ENCODE results near the gene NRG2.

DNA sequence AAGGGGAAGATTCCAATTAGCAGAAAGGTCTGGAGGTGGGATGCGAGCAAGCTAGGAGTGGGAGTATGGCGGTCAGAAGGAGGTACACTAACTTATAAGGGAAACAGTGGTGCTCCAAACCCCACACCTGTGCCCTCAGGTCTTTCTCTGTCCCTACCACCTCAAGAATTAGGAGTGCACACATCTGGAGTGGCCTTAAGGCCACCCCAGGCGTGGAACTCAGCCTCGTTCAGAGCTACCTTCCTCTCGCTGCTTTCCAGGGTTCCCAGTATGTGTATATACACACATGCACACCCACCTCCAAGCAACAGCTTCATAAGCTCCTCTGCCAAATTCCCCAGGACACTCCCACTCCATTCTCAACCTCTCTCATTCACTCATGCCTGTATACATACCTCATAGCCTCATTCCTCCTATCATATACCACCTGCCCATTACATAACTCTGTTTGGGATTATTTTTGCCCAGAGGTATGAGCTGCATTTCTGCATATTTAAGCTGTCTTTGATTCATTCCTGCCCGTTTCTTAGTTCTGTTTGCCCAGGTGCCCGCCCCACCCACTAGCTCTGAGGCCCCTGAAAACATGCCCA is 128.8 kb downstream of the NRG2 start:
- TF ChIP-seq, protein P1, sequence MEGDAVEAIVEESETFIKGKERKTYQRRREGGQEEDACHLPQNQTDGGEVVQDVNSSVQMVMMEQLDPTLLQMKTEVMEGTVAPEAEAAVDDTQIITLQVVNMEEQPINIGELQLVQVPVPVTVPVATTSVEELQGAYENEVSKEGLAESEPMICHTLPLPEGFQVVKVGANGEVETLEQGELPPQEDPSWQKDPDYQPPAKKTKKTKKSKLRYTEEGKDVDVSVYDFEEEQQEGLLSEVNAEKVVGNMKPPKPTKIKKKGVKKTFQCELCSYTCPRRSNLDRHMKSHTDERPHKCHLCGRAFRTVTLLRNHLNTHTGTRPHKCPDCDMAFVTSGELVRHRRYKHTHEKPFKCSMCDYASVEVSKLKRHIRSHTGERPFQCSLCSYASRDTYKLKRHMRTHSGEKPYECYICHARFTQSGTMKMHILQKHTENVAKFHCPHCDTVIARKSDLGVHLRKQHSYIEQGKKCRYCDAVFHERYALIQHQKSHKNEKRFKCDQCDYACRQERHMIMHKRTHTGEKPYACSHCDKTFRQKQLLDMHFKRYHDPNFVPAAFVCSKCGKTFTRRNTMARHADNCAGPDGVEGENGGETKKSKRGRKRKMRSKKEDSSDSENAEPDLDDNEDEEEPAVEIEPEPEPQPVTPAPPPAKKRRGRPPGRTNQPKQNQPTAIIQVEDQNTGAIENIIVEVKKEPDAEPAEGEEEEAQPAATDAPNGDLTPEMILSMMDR (IDR thresholded peaks at IDR 0.05): no peak
- TF ChIP-seq POLR2A (IDR thresholded peaks at IDR 0.05): no peak

All from body of pancreas (tissue), 4 donors.